Smooth muscle cell (in vitro differentiated cells): Measurements from ENCODE around the gene STK10. TPM values are rescaled to one million over a fixed set of nuclear protein-coding genes. Genes with fewer than 3 reads are reported as not detected.

ENCODE experiments used
- DNase-seq: peaks from one replicate; lab custom pipeline; 2025; ENCODE audit not compliant: unreplicated experiment; lab: John Stamatoyannopoulos, UW
- H2AFZ ChIP-seq: fragments of 200-600 bp; sonication (generic); 2 replicates; pipeline ENCODE4 v1.6.0; 2016; ENCODE audit warnings: antibody characterized with exemption, low read depth, mild to moderate bottlenecking
- H3F3A ChIP-seq: fragments of 200-600 bp; sonication (generic); 2 replicates; pipeline ENCODE4 v1.6.0; 2017; ENCODE audit warnings: antibody characterized with exemption, low read depth
- H3K27ac ChIP-seq: fragments of 200-600 bp; sonication (generic); 2 replicates; pipeline ENCODE4 v1.5.1; 2016; ENCODE audit warnings: low read depth, mild to moderate bottlenecking
- H3K27me3 ChIP-seq: fragments of 200-600 bp; sonication (generic); 2 replicates; pipeline ENCODE4 v1.6.1; 2016; ENCODE audit warnings: low read depth, mild to moderate bottlenecking
- H3K36me3 ChIP-seq: fragments of 200-600 bp; sonication (generic); 2 replicates; pipeline ENCODE4 v1.5.1; 2016; ENCODE audit warnings: low read depth
- H3K4me1 ChIP-seq: fragments of 200-600 bp; sonication (generic); 2 replicates; pipeline ENCODE4 v1.5.1; 2016; ENCODE audit warnings: low read depth
- H3K4me2 ChIP-seq: fragments of 200-600 bp; sonication (generic); 2 replicates; pipeline ENCODE4 v1.6.0; 2016; ENCODE audit warnings: mild to moderate bottlenecking
- H3K4me3 ChIP-seq: fragments of 200-600 bp; sonication (generic); 2 replicates; pipeline ENCODE4 v1.5.1; 2016; ENCODE audit warnings: mild to moderate bottlenecking
- H3K79me2 ChIP-seq: fragments of 200-600 bp; sonication (generic); 2 replicates; pipeline ENCODE4 v1.6.0; 2016; ENCODE audit warnings: low read depth, mild to moderate bottlenecking
- H3K9ac ChIP-seq: fragments of 200-600 bp; sonication (generic); 2 replicates; pipeline ENCODE4 v1.6.0; 2016; ENCODE audit warnings: low read depth
- H3K9me3 ChIP-seq: fragments of 200-600 bp; sonication (generic); replicated peaks from 2 replicates; pipeline ENCODE4 v1.5.1; 2016; ENCODE audit warnings: low read depth
- H4K20me1 ChIP-seq: fragments of 200-600 bp; sonication (generic); 2 replicates; pipeline ENCODE4 v1.6.0; 2016; ENCODE audit warnings: low read depth
- WGBS: methylation state at CpG from one replicate; pipeline ENCODE4 v1.1.7; 2016; ENCODE audit warnings: low lambda C conversion rate; 5-methylcytosine and 5-hydroxymethylcytosine counted together
- polyA plus RNA-seq: library from polyadenylated mRNA; unstranded; fragments of >200 nt; fragmentation: Nextera tagmentation; extraction: Ambion mirVana; gene quantifications from 2 replicates; pipeline ENCODE4 v1.2.1, GENCODE V29; 2016
- total RNA-seq: library from RNA; depleted of rRNA; stranded (reverse); fragments of >200 nt; gene quantifications from 2 replicates; pipeline ENCODE4 v1.2.3, GENCODE V29; 2014
- TF ChIP-seq, protein P1 (sequence below): fragments of 200-600 bp; sonication (generic); IDR thresholded peaks from 2 replicates; pipeline ENCODE4 v1.5.1; 2017; ENCODE audit warnings: borderline replicate concordance, mild to moderate bottlenecking, antibody characterized with exemption; ENCODE audit not compliant: insufficient read depth, poor library complexity, severe bottlenecking

STK10 gene
- total and polyA plus RNA-seq, 2 experiments from 2014 or later: 10.7 to 26.0 TPM

DNA sequence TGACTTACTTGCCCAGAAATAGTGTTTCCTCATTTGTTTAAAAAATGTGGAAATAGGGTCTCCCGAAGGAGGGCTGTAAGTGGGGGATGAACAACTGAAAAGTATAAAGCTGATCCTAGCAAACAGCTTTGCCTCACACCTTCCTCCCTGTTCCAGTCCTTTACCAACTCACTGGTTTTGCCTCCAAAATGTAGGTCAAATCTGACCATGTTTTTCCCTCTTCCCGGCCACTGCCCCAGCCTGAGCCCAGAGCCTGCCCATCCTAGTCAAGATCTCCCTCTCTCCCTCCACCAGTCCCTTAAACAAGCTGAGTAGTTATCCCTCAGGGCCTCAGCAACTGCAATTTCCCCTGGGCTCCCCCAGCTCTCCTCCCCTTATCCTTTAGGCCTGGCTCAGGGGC is 99.2 kb downstream of the STK10 start:
- Histone ChIP-seq H3K4me2 (no peak overlapping the region), H3K9ac (no peak overlapping the region), H3K4me3 (no peak overlapping the region), H2AFZ (no peak overlapping the region), H3K79me2 (no peaks in the 10 kb centered on the region), H4K20me1 (no peaks in the 10 kb centered on the region), H3K4me1 (no peaks in the 10 kb centered on the region), H3K27ac (no peak overlapping the region), H3K9me3 (no peaks in the 10 kb centered on the region), H3F3A (no peaks in the 10 kb centered on the region), H3K36me3 (no peaks in the 10 kb centered on the region), H3K27me3 (no peaks in the 10 kb centered on the region)
- TF ChIP-seq, protein P1, sequence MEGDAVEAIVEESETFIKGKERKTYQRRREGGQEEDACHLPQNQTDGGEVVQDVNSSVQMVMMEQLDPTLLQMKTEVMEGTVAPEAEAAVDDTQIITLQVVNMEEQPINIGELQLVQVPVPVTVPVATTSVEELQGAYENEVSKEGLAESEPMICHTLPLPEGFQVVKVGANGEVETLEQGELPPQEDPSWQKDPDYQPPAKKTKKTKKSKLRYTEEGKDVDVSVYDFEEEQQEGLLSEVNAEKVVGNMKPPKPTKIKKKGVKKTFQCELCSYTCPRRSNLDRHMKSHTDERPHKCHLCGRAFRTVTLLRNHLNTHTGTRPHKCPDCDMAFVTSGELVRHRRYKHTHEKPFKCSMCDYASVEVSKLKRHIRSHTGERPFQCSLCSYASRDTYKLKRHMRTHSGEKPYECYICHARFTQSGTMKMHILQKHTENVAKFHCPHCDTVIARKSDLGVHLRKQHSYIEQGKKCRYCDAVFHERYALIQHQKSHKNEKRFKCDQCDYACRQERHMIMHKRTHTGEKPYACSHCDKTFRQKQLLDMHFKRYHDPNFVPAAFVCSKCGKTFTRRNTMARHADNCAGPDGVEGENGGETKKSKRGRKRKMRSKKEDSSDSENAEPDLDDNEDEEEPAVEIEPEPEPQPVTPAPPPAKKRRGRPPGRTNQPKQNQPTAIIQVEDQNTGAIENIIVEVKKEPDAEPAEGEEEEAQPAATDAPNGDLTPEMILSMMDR: no peak
- 97% methylated on average over 2 of the region's 2 CpGs for WGBS
- DNase-seq: no peak

DNA sequence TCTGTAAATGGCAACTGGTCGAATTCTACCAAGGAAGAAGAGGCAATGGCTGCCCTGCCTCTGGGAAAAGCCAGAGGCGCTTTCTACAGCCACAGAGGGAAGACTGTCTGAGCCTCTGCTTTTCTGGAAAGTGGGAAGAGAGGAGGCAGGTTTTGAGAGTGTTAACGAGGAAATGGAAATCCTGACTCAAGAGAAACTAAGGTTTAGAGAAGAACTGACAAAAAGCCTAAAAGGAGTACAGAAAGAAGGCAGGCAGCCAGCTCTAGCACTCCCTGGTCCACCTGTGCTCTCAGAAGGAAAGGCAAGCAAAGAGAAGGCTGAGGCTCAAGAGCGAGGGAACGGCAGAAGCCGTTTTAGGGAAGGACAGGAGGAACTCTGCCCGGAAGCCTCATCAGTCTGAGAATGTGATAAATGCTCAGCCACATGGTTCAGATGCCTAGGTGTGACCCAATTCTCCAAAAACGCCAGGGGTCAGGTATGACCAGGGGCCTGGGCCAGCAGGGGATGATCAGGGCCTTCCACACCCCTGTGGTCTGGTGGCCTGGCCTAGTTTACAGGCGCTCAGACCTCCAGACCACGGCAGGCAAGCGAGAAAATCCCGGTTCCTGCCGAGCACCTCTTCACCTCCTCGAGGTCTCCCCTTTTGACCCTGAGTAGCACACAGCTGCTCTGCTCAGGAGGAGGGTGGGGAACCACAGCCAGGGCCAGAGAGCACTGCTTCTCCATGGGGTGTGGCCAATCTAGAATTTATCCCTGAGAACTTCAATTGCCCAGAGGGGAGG is 101.6 kb downstream of the STK10 start:
- H2AFZ ChIP-seq: no peak overlapping the region
- no peak for DNase-seq

DNA sequence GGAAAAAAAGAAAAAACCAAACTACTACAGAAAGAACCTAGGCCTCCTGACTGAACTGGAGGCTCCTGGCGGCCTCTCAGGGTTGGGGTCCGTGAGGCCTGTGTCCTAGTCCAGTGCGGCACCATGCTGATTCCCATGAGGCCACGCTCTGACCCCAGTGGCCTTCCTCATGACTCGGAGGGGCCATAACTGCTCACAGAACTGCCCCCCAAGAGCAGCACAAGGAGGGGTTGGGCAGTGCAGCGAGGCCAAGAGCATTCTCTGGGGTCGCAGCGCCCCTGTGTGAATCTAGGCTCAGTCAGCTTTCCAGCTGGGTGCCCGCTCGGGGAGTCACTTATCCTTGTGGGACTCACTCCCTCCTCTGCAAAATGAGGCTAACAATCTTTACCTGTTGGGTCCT is 102.3 kb downstream of the STK10 start:
- H3K9me3 ChIP-seq: no peaks in the 10 kb centered on the region
- TF ChIP-seq, protein P1: no peak
- H3K36me3 ChIP-seq: no peaks in the 10 kb centered on the region
- WGBS: 98% methylated on average over 10 of the region's 10 CpGs
- H3K27me3 ChIP-seq: no peaks in the 10 kb centered on the region
- no peak overlapping the region for H3K4me2 ChIP-seq
- H3K27ac ChIP-seq: no peak overlapping the region
- H2AFZ ChIP-seq: no peak overlapping the region
- H3K9ac ChIP-seq: no peak overlapping the region
- H3K4me3 ChIP-seq: no peak overlapping the region
- no peaks in the 10 kb centered on the region for H3K79me2 ChIP-seq
- DNase-seq: no peak
- no peaks in the 10 kb centered on the region for H3K4me1 ChIP-seq
- no peaks in the 10 kb centered on the region for H3F3A ChIP-seq
- no peaks in the 10 kb centered on the region for H4K20me1 ChIP-seq

More for the DNA sequence above, 101.6 kb downstream of the STK10 start:
- no peaks in the 10 kb centered on the region for H4K20me1 ChIP-seq
- no peak overlapping the region for H3K4me3 ChIP-seq
- no peaks in the 10 kb centered on the region for H3K27me3 ChIP-seq
- no peaks in the 10 kb centered on the region for H3K79me2 ChIP-seq
- WGBS: 79% methylated on average over 14 of the region's 14 CpGs
- no peaks in the 10 kb centered on the region for H3K4me1 ChIP-seq
- TF ChIP-seq, protein P1: no peak
- H3K27ac ChIP-seq: no peak overlapping the region
- no peak overlapping the region for H3K9ac ChIP-seq
- no peaks in the 10 kb centered on the region for H3K36me3 ChIP-seq
- H3F3A ChIP-seq: no peaks in the 10 kb centered on the region
- no peak overlapping the region for H3K4me2 ChIP-seq
- no peaks in the 10 kb centered on the region for H3K9me3 ChIP-seq

DNA sequence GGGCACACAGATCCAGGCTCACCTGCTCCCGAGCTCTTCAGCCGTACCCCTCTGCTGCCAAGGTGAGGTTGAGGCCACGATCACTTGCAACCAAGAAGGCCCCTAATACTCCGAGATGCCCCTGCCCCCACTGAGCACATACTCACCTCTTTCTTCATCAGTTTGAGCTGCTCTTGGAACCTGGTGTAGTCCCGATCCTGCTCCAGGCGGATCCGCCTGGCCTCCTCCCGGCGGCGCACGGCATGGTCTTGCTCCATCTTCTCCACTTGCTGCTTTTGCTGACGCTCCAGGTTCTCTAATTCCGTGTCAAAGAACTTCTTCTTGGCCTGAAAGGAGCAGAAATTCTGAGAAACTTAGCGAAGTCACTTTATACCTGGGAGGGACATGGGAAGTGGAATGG is 105.8 kb downstream of the STK10 start:
- Histone ChIP-seq H3K4me1 (no peaks in the 10 kb centered on the region), H3K4me3 (no peak overlapping the region), H3K79me2 (no peaks in the 10 kb centered on the region), H3K27ac (no peak overlapping the region), H3K4me2 (no peak overlapping the region), H4K20me1 (no peaks in the 10 kb centered on the region), H3K36me3 (no peaks in the 10 kb centered on the region), H2AFZ (no peak overlapping the region), H3K9me3 (no peaks in the 10 kb centered on the region), H3K27me3 (no peaks in the 10 kb centered on the region), H3F3A (no peaks in the 10 kb centered on the region), H3K9ac (no peak overlapping the region)
- over 99% methylated on average over 14 of the region's 14 CpGs for WGBS
- no peak for DNase-seq
- TF ChIP-seq, protein P1: no peak
